ENCODE measurements around the gene CEP55.

CEP55 gene

GRCh38 chr10:93552780-93553179, 56.4 kb downstream of the CEP55 start:
- ATAC-seq = no peak
- TF ChIP-seq GLIS3 (CRISPR knock-in tag; IDR thresholded peaks at IDR 0.05) (no peak), ZFP3 (CRISPR knock-in tag; IDR thresholded peaks at IDR 0.05) (no peak), TCF4 (CRISPR knock-in tag; IDR thresholded peaks at IDR 0.05; ENCODE audit: borderline replicate concordance) (no peak), TSHZ2 (CRISPR knock-in tag; IDR thresholded peaks at IDR 0.05) (no peak), ZNF70 (CRISPR knock-in tag; IDR thresholded peaks at IDR 0.05) (no peak), ARNTL (CRISPR knock-in tag; IDR thresholded peaks at IDR 0.05; ENCODE audit: borderline replicate concordance, low read depth) (no peak), CREB5 (CRISPR knock-in tag; IDR thresholded peaks at IDR 0.05; ENCODE audit: low read depth) (no peak), CSDC2 (CRISPR knock-in tag; IDR thresholded peaks at IDR 0.05) (no peak), TOX (CRISPR knock-in tag; IDR thresholded peaks at IDR 0.05; ENCODE audit: borderline replicate concordance) (no peak), ZC3H10 (CRISPR knock-in tag; IDR thresholded peaks at IDR 0.05) (no peak), ESRRG (CRISPR knock-in tag; IDR thresholded peaks at IDR 0.05) (no peak), ZNF565 (CRISPR knock-in tag; conservative IDR thresholded peaks at IDR 0.05; ENCODE audit: low read depth) (no peak), ZFP30 (CRISPR knock-in tag; IDR thresholded peaks at IDR 0.05) (no peak), POU6F1 (CRISPR knock-in tag; IDR thresholded peaks at IDR 0.05; ENCODE audit: borderline replicate concordance, low read depth) (no peak), RARB (CRISPR knock-in tag; IDR thresholded peaks at IDR 0.05) (no peak), ISL1 (CRISPR knock-in tag; IDR thresholded peaks at IDR 0.05) (no peak), CSRNP3 (CRISPR knock-in tag; IDR thresholded peaks at IDR 0.05) (no peak), ZNF8 (CRISPR knock-in tag; IDR thresholded peaks at IDR 0.05) (no peak), SNAI2 (CRISPR knock-in tag; IDR thresholded peaks at IDR 0.05) (no peak), BACH2 (CRISPR knock-in tag; IDR thresholded peaks at IDR 0.05; ENCODE audit: borderline replicate concordance) (no peak)

GRCh38 chr10:93553482-93554315, 57.3 kb downstream of the CEP55 start:
- TF ChIP-seq RARB (CRISPR knock-in tag; IDR thresholded peaks at IDR 0.05) (no peak), TCF4 (CRISPR knock-in tag; IDR thresholded peaks at IDR 0.05; ENCODE audit: borderline replicate concordance) (no peak), CREB5 (CRISPR knock-in tag; IDR thresholded peaks at IDR 0.05; ENCODE audit: low read depth) (no peak), PATZ1 (CRISPR knock-in tag; IDR thresholded peaks at IDR 0.05; ENCODE audit: borderline replicate concordance) (no peak), CSDC2 (CRISPR knock-in tag; IDR thresholded peaks at IDR 0.05) (no peak), ZNF8 (CRISPR knock-in tag; IDR thresholded peaks at IDR 0.05) (no peak), ZNF70 (CRISPR knock-in tag; IDR thresholded peaks at IDR 0.05) (no peak), ESRRG (CRISPR knock-in tag; IDR thresholded peaks at IDR 0.05) (no peak), TSHZ2 (CRISPR knock-in tag; IDR thresholded peaks at IDR 0.05) (no peak), ZC3H10 (CRISPR knock-in tag; IDR thresholded peaks at IDR 0.05) (no peak)
- ATAC-seq = no peak

Data from SK-N-SH treated with all-trans-retinoic acid at 6 μM for 48 hours (cell line).